Measurements from ENCODE around the gene ARHGAP11A. TPM values are rescaled to one million over a fixed set of nuclear protein-coding genes. Genes with fewer than 3 reads are reported as not detected.

Gene ARHGAP11A
- total RNA-seq, 1 experiment from 2014 or later = 102 TPM

DNA sequence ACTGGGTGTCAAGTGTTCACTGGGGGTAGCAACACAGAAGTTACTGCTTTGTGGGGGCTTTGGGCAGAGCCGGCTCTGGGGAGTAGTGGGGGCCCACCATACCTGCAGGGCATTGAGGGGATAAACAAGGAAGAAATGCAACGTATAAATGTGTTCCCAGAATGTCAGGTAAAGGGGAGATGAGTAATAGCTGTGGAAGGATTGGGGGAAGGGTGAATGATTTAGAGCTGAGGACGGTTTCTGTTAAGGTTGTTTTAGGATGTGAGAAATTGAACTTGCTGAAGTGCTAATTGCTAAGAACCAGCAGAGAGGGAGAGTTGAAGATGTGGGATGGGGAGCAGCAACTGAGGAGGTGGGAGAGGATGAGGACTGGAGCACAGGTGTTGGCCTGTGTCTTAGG lies 36.9 kb downstream of the ARHGAP11A start:
- BruUV-seq (replicated peaks) = no TSS peak
- Histone ChIP-seq H3K4me1 (ENCODE audit: control insufficient read depth in 1 of 2, insufficient read depth in 2 of 2, low read length in 2 of 2) (no peaks in the 10 kb centered on the region), H4K20me1 (ENCODE audit: insufficient read depth) (no peaks in the 10 kb centered on the region), H3K79me2 (ENCODE audit: insufficient read depth, low read length) (no peaks in the 10 kb centered on the region), H3K27ac (ENCODE audit: low read depth, low read length) (no peak overlapping the region), H2AFZ (ENCODE audit: low read depth, low read length, poor library complexity, severe bottlenecking) (no peak overlapping the region), H3K9ac (ENCODE audit: low read length) (no peak overlapping the region), H3K36me3 (ENCODE audit: control insufficient read depth in 1 of 2, insufficient read depth in 2 of 2, low read length in 2 of 2) (peaks cover 4 to 9% of the 10 kb centered on the region in 2 experiments; a peak in 3 of 4 replicates), H3K4me3 (replicated peaks in 1 of 2; ENCODE audit: low read depth in 1 of 2, low read length in 2 of 2) (no peak overlapping the region), H3K9me3 (ENCODE audit: control insufficient read depth in 1 of 2, insufficient read depth in 1 of 2, low read depth in 1 of 2, low read length in 2 of 2) (no peaks in the 10 kb centered on the region), H3K4me2 (ENCODE audit: low read length) (no peak overlapping the region), H3K9me2 (ENCODE audit: insufficient read depth) (no peaks in the 10 kb centered on the region), H3K27me3 (ENCODE audit: insufficient read depth, low read length) (no peaks in the 10 kb centered on the region)
- TF ChIP-seq EZH2 (IDR thresholded peaks at IDR 0.05) (no peak), ELF1 (IDR thresholded peaks at IDR 0.05; ENCODE audit: borderline replicate concordance, low read depth) (no peak), TCF7L2 (IDR thresholded peaks at IDR 0.05; ENCODE audit: borderline replicate concordance, extremely low read depth, insufficient read depth, insufficient read length) (no peak), ZFX (IDR thresholded peaks at IDR 0.05) (no peak), SRF (IDR thresholded peaks at IDR 0.05; ENCODE audit: low read depth) (no peak), RAD21 (IDR thresholded peaks at IDR 0.05; ENCODE audit: low read depth) (no peak)
- TF ChIP-seq, protein P1, sequence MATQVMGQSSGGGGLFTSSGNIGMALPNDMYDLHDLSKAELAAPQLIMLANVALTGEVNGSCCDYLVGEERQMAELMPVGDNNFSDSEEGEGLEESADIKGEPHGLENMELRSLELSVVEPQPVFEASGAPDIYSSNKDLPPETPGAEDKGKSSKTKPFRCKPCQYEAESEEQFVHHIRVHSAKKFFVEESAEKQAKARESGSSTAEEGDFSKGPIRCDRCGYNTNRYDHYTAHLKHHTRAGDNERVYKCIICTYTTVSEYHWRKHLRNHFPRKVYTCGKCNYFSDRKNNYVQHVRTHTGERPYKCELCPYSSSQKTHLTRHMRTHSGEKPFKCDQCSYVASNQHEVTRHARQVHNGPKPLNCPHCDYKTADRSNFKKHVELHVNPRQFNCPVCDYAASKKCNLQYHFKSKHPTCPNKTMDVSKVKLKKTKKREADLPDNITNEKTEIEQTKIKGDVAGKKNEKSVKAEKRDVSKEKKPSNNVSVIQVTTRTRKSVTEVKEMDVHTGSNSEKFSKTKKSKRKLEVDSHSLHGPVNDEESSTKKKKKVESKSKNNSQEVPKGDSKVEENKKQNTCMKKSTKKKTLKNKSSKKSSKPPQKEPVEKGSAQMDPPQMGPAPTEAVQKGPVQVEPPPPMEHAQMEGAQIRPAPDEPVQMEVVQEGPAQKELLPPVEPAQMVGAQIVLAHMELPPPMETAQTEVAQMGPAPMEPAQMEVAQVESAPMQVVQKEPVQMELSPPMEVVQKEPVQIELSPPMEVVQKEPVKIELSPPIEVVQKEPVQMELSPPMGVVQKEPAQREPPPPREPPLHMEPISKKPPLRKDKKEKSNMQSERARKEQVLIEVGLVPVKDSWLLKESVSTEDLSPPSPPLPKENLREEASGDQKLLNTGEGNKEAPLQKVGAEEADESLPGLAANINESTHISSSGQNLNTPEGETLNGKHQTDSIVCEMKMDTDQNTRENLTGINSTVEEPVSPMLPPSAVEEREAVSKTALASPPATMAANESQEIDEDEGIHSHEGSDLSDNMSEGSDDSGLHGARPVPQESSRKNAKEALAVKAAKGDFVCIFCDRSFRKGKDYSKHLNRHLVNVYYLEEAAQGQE (IDR thresholded peaks at IDR 0.05; ENCODE audit: low read depth) = no peak
- TF ChIP-seq, protein P2, sequence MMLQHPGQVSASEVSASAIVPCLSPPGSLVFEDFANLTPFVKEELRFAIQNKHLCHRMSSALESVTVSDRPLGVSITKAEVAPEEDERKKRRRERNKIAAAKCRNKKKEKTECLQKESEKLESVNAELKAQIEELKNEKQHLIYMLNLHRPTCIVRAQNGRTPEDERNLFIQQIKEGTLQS (IDR thresholded peaks at IDR 0.05) = no peak
- TF ChIP-seq, protein P3, sequence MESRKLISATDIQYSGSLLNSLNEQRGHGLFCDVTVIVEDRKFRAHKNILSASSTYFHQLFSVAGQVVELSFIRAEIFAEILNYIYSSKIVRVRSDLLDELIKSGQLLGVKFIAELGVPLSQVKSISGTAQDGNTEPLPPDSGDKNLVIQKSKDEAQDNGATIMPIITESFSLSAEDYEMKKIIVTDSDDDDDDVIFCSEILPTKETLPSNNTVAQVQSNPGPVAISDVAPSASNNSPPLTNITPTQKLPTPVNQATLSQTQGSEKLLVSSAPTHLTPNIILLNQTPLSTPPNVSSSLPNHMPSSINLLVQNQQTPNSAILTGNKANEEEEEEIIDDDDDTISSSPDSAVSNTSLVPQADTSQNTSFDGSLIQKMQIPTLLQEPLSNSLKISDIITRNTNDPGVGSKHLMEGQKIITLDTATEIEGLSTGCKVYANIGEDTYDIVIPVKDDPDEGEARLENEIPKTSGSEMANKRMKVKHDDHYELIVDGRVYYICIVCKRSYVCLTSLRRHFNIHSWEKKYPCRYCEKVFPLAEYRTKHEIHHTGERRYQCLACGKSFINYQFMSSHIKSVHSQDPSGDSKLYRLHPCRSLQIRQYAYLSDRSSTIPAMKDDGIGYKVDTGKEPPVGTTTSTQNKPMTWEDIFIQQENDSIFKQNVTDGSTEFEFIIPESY (IDR thresholded peaks at IDR 0.05; ENCODE audit: extremely low read depth, insufficient replicate concordance, low read length) = no peak
- ChIA-PET POLR2A (no interaction called here), CTCF (interaction anchor here (0.9 to 1.0 kb wide), 2 partner anchors 10 to 13 kb away, joined by 3 to 4 read pairs; no protein-coding TSS in a partner anchor), RAD21 (ENCODE audit: low non-redundant PET in 1 of 2, low total read pairs in 2 of 2, uncharacterized antibody in 2 of 2, unreplicated experiment in 2 of 2) (no interaction called here)
- intact Hi-C loops (cut with micrococcal nuclease) = loop anchor here (5.0 kb wide), 1 partner anchor 480 kb away; no protein-coding TSS in a partner anchor
- DNase-seq (ENCODE audit: low read depth, low spot score) (no peak), ATAC-seq (no peak)

Measured in HCT116 (cell line).